Smooth muscle cell of the brain vasculature (primary cell): ENCODE results near the gene PARD3B.

Source experiments
- DNase-seq: peaks from one replicate; pipeline ENCODE4 v3.0.0-alpha.2; 2012; ENCODE audit warnings: low read depth, low spot score

The PARD3B gene

DNA sequence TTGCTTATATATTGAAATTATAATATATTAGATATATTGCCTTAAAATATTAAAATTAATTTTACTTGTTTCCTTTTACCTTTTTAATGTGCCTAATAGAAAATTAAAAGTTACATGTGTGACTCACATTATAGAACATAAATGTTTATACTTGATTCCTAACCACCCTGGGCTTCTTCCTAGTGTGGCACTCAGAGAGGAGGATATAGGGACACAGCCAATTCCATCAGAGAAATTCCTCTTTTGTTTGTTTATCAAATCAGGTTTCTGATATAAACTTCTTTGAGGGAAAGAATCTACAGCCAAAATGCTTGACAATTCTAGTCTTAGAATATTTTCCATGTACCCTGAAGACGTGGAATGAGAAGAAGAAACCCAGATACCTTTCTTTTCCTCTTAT lies 788.1 kb downstream of the PARD3B start:
- no peak for DNase-seq

GRCh38 chr2:205337274-205337673 lies 792.0 kb downstream of the PARD3B start:
- no peak for DNase-seq

DNA sequence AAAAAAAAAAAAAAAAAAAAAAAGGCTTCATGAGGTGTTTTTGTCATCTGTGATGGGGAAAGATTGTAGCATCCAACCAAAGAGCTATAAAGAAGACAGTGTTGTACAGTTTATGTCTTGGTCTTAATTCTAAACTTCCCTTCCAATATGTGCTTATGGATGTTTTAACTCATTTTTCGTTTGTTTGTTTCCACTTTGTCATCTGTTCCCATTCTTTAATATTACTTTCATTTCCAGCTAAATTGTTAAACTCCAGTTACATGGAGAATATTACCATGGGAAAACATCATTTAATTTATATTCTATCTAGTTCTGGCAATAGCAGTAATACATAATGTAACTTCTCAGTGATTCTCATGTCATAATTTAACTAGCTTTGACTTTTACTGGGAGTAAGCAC lies 792.9 kb downstream of the PARD3B start:
- DNase-seq = no peak

- DNase-seq = no peak
These were observed 797.8 kb downstream of the PARD3B start for GRCh38 chr2:205343103-205343502.

- no peak for DNase-seq
These were observed 801.4 kb downstream of the PARD3B start for GRCh38 chr2:205346649-205347048.

- DNase-seq = no peak
These were observed 802.6 kb downstream of the PARD3B start for GRCh38 chr2:205347899-205348298.

DNA sequence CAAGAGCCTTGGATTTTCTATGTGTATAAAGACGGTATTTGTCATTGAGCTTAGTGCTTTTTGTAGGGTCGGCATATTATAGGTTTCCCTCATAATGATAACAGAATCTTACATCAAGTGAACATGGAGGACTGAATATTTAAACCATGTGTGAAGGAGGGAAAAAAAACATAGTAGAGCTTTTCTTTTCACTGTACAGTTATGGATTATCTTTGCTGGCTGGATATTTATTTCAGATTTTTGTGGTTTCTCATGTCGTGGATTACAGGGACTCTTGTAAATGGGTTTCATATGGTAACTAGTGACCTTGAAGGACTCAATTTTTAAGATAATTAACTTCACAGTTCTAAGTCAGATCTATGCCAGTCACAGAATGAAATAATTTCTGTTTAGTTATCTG lies 806.8 kb downstream of the PARD3B start:
- no peak for DNase-seq

- DNase-seq = no peak
These were observed 807.3 kb downstream of the PARD3B start for GRCh38 chr2:205352593-205352992.

DNA sequence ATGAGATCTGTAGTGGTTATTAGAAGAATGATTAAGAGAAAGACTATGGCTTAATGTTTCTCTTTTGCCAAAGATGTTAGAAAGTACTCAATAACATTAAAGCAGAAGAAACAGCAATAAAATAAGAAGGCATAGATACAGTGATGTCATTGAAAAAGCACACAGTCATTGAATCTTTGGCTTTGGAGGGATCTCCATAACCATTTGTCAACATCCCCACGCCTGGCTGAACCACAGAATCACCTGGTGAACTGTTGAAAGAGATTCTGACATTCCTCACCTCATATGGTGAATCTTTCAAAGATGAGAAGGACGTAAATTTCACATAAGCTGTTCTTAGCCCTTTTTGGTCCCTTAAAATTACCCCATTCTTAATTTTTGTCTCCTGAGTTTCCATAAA lies 812.5 kb downstream of the PARD3B start:
- DNase-seq = no peak

DNA sequence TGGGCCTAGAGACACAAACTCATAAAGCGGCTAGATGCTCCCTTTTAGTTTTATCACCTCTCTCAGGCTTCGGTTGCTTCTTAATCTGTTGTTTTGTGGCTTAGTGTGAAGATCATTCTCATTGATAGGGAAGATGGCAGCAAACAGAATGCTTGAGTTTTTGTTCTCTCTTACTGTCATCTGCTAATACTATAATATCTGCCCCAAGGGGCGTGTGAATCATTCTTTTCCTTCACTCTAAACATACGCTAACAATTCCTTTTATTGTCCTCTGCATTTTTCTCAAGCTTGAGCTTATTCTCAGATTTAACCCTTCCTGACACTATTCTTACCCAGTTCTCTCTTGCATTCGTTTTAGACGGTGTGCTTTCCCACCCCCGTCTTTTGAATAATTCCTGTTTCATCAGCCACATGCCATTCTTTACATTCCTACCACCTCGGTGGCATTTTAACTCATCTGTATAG lies 813.1 kb downstream of the PARD3B start:
- DNase-seq = no peak

GRCh38 chr2:205361272-205361671 lies 816.0 kb downstream of the PARD3B start:
- no peak for DNase-seq

- DNase-seq = no peak
These were observed 816.7 kb downstream of the PARD3B start for GRCh38 chr2:205361970-205362369.

GRCh38 chr2:205364261-205364660 lies 819.0 kb downstream of the PARD3B start:
- no peak for DNase-seq

GRCh38 chr2:205366336-205367060 lies 821.2 kb downstream of the PARD3B start:
- DNase-seq = no peak

DNA sequence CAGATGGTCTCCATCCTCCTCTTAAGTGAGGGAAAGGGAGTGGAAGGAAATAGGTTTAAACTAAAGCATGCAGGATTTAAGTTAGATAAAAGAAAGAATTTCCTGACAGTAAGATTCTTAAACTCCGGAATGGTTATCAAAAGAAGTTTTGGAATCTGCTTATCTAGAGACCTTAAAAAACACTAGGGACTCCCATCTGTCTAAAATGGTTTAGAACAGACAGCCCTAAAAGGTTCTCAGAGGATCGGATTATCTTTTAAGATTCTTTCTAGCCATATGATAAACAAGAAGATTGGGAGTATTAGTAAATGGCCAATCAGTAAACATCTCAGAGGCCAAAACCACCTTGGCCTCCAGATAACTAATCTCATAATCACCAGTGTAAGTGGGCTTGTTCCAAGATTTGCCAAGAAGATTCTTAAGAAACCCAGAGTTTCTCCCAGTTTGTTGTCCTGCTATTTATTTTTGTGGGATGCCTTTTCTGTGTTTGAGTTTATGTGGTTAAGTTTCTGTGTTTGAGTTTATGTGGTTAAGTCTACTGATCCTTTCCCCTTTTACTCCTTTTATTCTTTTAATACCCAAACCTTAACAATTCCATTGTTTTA lies 822.2 kb downstream of the PARD3B start:
- no peak for DNase-seq

DNA sequence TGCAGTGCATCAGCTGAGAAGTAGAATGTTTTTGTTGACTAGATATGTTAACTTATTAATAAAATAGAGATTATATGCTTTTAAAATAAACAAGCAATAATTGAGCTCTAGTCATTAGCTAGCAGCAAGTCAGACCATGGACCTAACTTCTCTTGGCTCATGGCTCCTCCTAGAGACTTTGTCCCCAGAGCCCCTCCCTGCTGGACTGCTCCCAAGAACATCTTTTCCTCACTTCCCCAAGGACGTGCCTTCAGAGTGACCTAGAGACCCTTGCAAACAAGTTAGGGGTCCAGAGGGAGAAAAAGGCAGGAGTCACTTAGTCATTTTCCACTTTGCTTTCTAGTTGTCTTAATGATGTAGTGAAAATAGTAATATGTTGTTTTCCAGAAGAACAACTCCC lies 824.5 kb downstream of the PARD3B start:
- no peak for DNase-seq

- no peak for DNase-seq
These were observed 825.5 kb downstream of the PARD3B start for GRCh38 chr2:205370726-205371125.

DNA sequence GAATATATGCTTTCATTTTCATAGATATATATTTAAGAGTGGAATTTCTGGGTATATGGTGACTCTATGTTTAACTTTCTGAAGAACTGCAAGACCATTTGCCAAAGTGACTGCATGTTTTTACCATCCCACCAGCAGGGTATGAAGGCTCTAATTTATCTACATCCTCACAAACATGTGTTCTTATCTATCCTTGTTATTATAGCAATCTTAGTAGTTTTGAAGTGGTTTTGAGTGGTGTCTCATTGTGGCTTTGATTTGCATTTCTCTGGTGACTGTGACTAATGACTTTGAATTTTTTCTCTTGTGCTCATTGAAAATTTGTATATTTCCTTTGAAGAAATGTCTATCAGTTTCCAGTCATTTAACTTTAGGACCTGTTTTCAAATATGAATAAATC lies 826.9 kb downstream of the PARD3B start:
- no peak for DNase-seq

DNA sequence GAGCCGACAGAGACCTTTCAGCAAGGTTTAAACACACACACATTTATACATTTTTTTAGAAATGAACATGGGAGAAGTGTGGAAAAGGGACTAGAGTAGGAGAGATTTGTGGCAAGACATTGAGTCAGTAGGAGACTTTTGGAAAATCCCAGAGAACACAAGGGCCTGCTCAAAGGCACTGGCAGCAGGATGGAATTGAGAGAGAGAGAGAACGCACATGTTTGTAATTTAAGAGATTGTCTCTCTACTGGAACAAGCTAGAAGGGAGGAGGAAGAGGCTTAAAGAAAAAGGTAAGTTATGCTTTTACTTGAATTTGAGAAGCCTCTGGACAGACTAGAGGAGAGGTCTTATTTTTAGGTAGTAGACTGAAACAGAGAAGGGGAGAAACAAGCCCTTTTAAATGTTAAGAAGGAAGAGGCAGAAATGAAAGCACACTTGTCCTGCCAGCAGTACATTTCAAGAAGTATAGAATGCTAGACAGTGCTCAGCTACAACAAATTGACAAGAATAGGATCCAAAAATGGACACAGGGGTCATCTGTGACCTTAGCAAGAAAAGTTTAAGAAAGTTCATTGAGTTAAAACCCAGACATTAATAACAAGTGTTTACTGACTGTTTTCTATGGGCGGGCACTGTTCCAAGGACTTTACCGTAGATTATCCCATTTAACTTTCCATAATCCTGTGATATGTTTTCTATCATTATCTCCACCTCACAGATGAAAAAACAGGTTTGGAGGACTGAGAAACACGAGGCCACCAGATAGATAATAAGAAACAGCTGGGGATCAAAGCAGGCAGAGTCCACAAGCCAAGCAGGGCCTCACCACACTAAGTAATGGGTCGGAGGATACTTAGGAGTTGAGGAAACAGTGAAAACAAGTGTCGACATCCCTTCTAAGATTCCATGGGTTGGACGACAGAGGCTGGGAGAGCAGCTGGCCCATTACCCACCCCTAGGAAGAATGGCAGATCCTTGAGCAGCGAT lies 830.5 kb downstream of the PARD3B start:
- no peak for DNase-seq

GRCh38 chr2:205377324-205377723 lies 832.0 kb downstream of the PARD3B start:
- DNase-seq = no peak

DNA sequence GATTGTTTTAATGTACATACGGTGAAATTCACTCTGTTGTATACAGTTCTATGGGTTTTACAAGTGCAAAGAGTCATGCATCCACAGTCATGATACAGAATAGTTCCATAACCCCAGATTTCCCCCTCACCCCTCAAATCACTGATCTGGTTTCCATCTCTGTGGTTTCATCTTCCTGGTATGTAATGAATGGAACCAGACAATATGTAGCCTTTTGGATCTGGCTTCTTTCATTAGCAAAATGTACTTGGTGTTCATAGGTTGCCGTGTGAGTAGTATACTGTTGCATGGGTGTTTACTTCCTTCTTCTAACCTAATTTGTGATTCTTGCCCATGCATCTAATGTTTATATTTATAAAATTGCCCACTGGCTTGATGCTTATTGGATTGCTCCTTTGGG lies 838.3 kb downstream of the PARD3B start:
- no peak for DNase-seq

- peak; percentile 41 for DNase-seq
These were observed 840.8 kb downstream of the PARD3B start for GRCh38 chr2:205386109-205386508.
